Neural progenitor cell (in vitro differentiated cells): Measurements from ENCODE around the gene PRKAG2. TPM values are rescaled to one million over a fixed set of nuclear protein-coding genes. Genes with fewer than 3 reads are reported as not detected.

ENCODE experiments used
- DNase-seq: peaks from one replicate; pipeline ENCODE4 v3.0.0-alpha.2; 2016; ENCODE audit warnings: low spot score
- H2AFZ ChIP-seq: fragments of 200-600 bp; sonication (generic); replicated peaks from 2 replicates; pipeline ENCODE4 v1.6.1; 2016; ENCODE audit warnings: antibody characterized with exemption
- H3F3A ChIP-seq: fragments of 200-600 bp; sonication (generic); 2 replicates; pipeline ENCODE4 v1.6.1; 2016; ENCODE audit warnings: antibody characterized with exemption, low read depth
- H3K27ac ChIP-seq: fragments of 200-600 bp; sonication (generic); 2 replicates; pipeline ENCODE4 v1.5.1; 2016; ENCODE audit warnings: mild to moderate bottlenecking
- H3K27me3 ChIP-seq: fragments of 200-600 bp; sonication (generic); 2 replicates; pipeline ENCODE4 v1.6.1; 2016; ENCODE audit warnings: mild to moderate bottlenecking, moderate library complexity
- H3K36me3 ChIP-seq: fragments of 200-600 bp; sonication (generic); 2 replicates; pipeline ENCODE4 v1.5.1; 2016
- H3K4me1 ChIP-seq: fragments of 200-600 bp; sonication (generic); 2 replicates; pipeline ENCODE4 v1.6.1; 2016; ENCODE audit warnings: mixed run types
- H3K4me2 ChIP-seq: fragments of 200-600 bp; sonication (generic); 2 replicates; pipeline ENCODE4 v1.6.1; 2016
- H3K4me3 ChIP-seq: fragments of 200-600 bp; sonication (generic); 2 replicates; pipeline ENCODE4 v1.5.1; 2016
- H3K79me2 ChIP-seq: fragments of 200-600 bp; sonication (generic); 2 replicates; pipeline ENCODE4 v1.6.1; 2016; ENCODE audit warnings: low read depth
- H3K9ac ChIP-seq: fragments of 200-600 bp; sonication (generic); 2 replicates; pipeline ENCODE4 v1.6.1; 2016
- H3K9me3 ChIP-seq: fragments of 200-600 bp; sonication (generic); 2 replicates; pipeline ENCODE4 v1.5.1; 2016; ENCODE audit warnings: low read depth
- H4K20me1 ChIP-seq: fragments of 200-600 bp; sonication (generic); 2 replicates; pipeline ENCODE4 v1.6.1; 2016; ENCODE audit warnings: low read depth
- H3K27ac Mint-ChIP-seq: 3 replicates; pipeline ENCODE4 v1.8.0; 2021; ENCODE audit warnings: mixed read lengths
- H3K27me3 Mint-ChIP-seq: 2 replicates; pipeline ENCODE4 v1.8.0; 2022; ENCODE audit warnings: low read depth, mild to moderate bottlenecking, inconsistent platforms, moderate library complexity, mixed read lengths; ENCODE audit not compliant: insufficient read depth
- H3K36me3 Mint-ChIP-seq: 3 replicates; pipeline ENCODE4 v1.8.0; 2021; ENCODE audit warnings: mixed read lengths
- H3K4me1 Mint-ChIP-seq: 3 replicates; pipeline ENCODE4 v1.8.0; 2021; ENCODE audit warnings: mixed read lengths
- H3K4me3 Mint-ChIP-seq: 3 replicates; pipeline ENCODE4 v1.8.0; 2021; ENCODE audit warnings: mild to moderate bottlenecking, moderate library complexity, mixed read lengths
- H3K9me3 Mint-ChIP-seq: 3 replicates; pipeline ENCODE4 v1.8.0; 2020; ENCODE audit warnings: mixed read lengths
- CTCF ChIP-seq: fragments of 200-600 bp; sonication (generic); IDR thresholded peaks from 2 replicates; pipeline ENCODE4 v1.5.1; 2017; ENCODE audit warnings: antibody characterized with exemption, mild to moderate bottlenecking
- EZH2 ChIP-seq: fragments of 200-600 bp; sonication (generic); IDR thresholded peaks from 2 replicates; pipeline ENCODE4 v1.6.1; 2017; ENCODE audit warnings: antibody characterized with exemption, mild to moderate bottlenecking, moderate library complexity
- EZH2phosphoT487 ChIP-seq: fragments of 200-600 bp; sonication (generic); IDR thresholded peaks from 2 replicates; pipeline ENCODE4 v1.6.1; 2017; ENCODE audit warnings: antibody characterized with exemption
- total RNA-seq: library from RNA; depleted of rRNA; stranded (reverse); fragments of >200 nt; gene quantifications from 2 replicates; pipeline ENCODE4 v1.2.3, GENCODE V29; 2015; ENCODE audit warnings: low replicate concordance

Gene PRKAG2
- total RNA-seq, 1 donor from 2014 or later, result 11.4 TPM

GRCh38 chr7:151921451-151921850 lies 44.5 kb upstream of the PRKAG2 start:
- no peak for DNase-seq
- Mint-ChIP-seq H3K27ac (no peak overlapping the region), H3K4me3 (peak overlapping the region; percentile 36), H3K9me3 (peaks cover 3% of the 10 kb centered on the region), H3K4me1 (peaks cover 10% of the 10 kb centered on the region), H3K36me3 (no peaks in the 10 kb centered on the region), H3K27me3 (peaks cover 5% of the 10 kb centered on the region)
- no peaks in the 10 kb centered on the region for H3K79me2 ChIP-seq
- no peak overlapping the region for H3K27ac ChIP-seq
- H2AFZ ChIP-seq, result no peak overlapping the region
- H3F3A ChIP-seq, result no peaks in the 10 kb centered on the region
- no peak overlapping the region for H3K4me3 ChIP-seq
- H3K9me3 ChIP-seq, result no peaks in the 10 kb centered on the region
- no peak overlapping the region for H3K4me2 ChIP-seq
- H3K9ac ChIP-seq, result no peak overlapping the region
- H4K20me1 ChIP-seq, result no peaks in the 10 kb centered on the region
- TF ChIP-seq CTCF, result no peak
- no peak for TF ChIP-seq EZH2phosphoT487
- TF ChIP-seq EZH2, result no peak
- no peaks in the 10 kb centered on the region for H3K4me1 ChIP-seq
- no peaks in the 10 kb centered on the region for H3K36me3 ChIP-seq
- no peaks in the 10 kb centered on the region for H3K27me3 ChIP-seq

DNA sequence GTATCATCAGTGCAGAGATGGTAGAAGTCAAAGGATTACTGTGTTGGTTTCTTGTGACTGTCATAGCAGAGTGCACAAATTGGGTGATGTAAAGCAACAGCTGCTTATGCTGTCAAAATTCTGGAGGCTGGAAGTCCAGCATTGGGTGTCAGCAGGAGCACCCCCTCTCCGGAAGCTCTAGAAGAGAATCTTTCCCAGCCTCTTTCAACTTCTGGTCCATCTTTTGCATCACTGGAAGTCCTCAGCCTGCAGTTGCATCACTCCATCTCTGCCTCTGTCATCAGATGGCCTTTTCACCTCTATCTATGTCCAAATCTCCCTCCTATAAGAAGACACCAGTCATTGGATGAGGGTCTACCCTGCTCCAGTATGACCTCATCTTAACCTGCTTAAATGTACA lies 43.6 kb upstream of the PRKAG2 start:
- Histone ChIP-seq H3K36me3 (no peaks in the 10 kb centered on the region), H3K27me3 (no peaks in the 10 kb centered on the region), H3K27ac (no peak overlapping the region), H3K79me2 (no peaks in the 10 kb centered on the region), H3K9ac (no peak overlapping the region), H3F3A (no peaks in the 10 kb centered on the region), H3K4me2 (no peak overlapping the region), H3K9me3 (no peaks in the 10 kb centered on the region), H3K4me3 (no peak overlapping the region), H2AFZ (no peak overlapping the region), H4K20me1 (no peaks in the 10 kb centered on the region), H3K4me1 (no peaks in the 10 kb centered on the region)
- H3K9me3 Mint-ChIP-seq, result peaks cover 3% of the 10 kb centered on the region
- no peak for DNase-seq
- no peak for TF ChIP-seq EZH2
- no peak for TF ChIP-seq EZH2phosphoT487
- no peak for TF ChIP-seq CTCF
- no peak overlapping the region for H3K4me3 Mint-ChIP-seq
- H3K4me1 Mint-ChIP-seq, result peaks cover 3% of the 10 kb centered on the region
- H3K27ac Mint-ChIP-seq, result no peak overlapping the region
- no peaks in the 10 kb centered on the region for H3K36me3 Mint-ChIP-seq
- H3K27me3 Mint-ChIP-seq, result peaks cover 5% of the 10 kb centered on the region

DNA sequence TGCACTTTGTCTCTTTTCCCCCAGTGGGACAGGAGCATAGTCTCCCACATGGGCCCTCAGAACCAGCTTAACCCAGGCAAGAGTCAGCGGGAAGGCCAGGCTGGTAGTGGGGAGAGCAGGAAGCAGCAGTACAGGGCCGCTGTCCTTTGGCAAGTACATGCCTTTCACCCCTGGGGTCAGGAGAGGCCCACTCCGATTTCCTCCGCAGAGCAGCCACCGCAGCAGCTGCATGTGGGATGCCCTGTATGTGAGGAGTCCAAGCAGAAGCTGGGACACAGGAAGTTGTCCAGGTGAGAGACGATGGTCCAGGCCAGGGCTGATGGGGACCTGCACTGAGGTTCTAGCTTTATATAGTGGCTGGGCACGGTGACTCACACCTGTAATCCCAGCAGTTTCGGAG lies 42.7 kb upstream of the PRKAG2 start:
- Mint-ChIP-seq H3K4me3 (no peak overlapping the region), H3K9me3 (peaks cover 5% of the 10 kb centered on the region), H3K27me3 (peaks cover 5% of the 10 kb centered on the region), H3K36me3 (no peaks in the 10 kb centered on the region), H3K27ac (no peak overlapping the region), H3K4me1 (no peaks in the 10 kb centered on the region)
- Histone ChIP-seq H2AFZ (no peak overlapping the region), H3K4me2 (no peak overlapping the region), H3K4me3 (no peak overlapping the region), H3K9me3 (no peaks in the 10 kb centered on the region), H3F3A (no peaks in the 10 kb centered on the region), H3K79me2 (no peaks in the 10 kb centered on the region), H3K9ac (no peak overlapping the region), H3K27ac (no peak overlapping the region), H4K20me1 (no peaks in the 10 kb centered on the region), H3K4me1 (no peaks in the 10 kb centered on the region), H3K27me3 (no peaks in the 10 kb centered on the region), H3K36me3 (no peaks in the 10 kb centered on the region)
- no peak for TF ChIP-seq EZH2
- TF ChIP-seq EZH2phosphoT487, result no peak
- TF ChIP-seq CTCF, result no peak
- no peak for DNase-seq

- H3K4me1 ChIP-seq, result no peaks in the 10 kb centered on the region
- H3K9me3 ChIP-seq, result peaks cover 4% of the 10 kb centered on the region
- H2AFZ ChIP-seq, result no peak overlapping the region
- DNase-seq, result no peak
- no peak overlapping the region for H3K4me2 ChIP-seq
- peaks cover 5% of the 10 kb centered on the region for H3K27me3 Mint-ChIP-seq
- no peak overlapping the region for H3K4me3 ChIP-seq
- no peak overlapping the region for H3K4me3 Mint-ChIP-seq
- H3K9me3 Mint-ChIP-seq, result peaks cover 12% of the 10 kb centered on the region
- H3K27ac ChIP-seq, result no peak overlapping the region
- H3K36me3 Mint-ChIP-seq, result no peaks in the 10 kb centered on the region
- no peak overlapping the region for H3K9ac ChIP-seq
- no peaks in the 10 kb centered on the region for H3K27me3 ChIP-seq
- no peak overlapping the region for H3K27ac Mint-ChIP-seq
- no peaks in the 10 kb centered on the region for H3F3A ChIP-seq
- H3K36me3 ChIP-seq, result no peaks in the 10 kb centered on the region
- H3K79me2 ChIP-seq, result no peaks in the 10 kb centered on the region
- H4K20me1 ChIP-seq, result no peaks in the 10 kb centered on the region
- H3K4me1 Mint-ChIP-seq, result no peaks in the 10 kb centered on the region
- TF ChIP-seq EZH2, result no peak
- TF ChIP-seq EZH2phosphoT487, result no peak
- no peak for TF ChIP-seq CTCF
These were observed 41.6 kb upstream of the PRKAG2 start for GRCh38 chr7:151918510-151918843.
